Keratinocyte (primary cell): Measurements from ENCODE around the gene VPS13C.

Source experiments
- CTCF ChIP-seq, 3 experiments: IDR thresholded peaks in 1 of 3; conservative IDR thresholded peaks in 1 of 3; optimal IDR thresholded peaks in 1 of 3; 2 replicates in 2 of 3; 3 replicates in 1 of 3; pipeline versions ENCODE3 to v1.5.1; 2011; ENCODE audit warnings: low read length in 3 of 3, mild to moderate bottlenecking in 3 of 3, moderate library complexity in 2 of 3, control low read depth in 1 of 3, inconsistent platforms in 1 of 3; ENCODE audit not compliant: insufficient read depth in 2 of 3; ENCODE audit errors: extremely low read depth in 1 of 3
- EZH2 ChIP-seq: IDR thresholded peaks from one replicate; pipeline ENCODE4 v1.6.1; 2012; ENCODE audit warnings: inconsistent platforms, mild to moderate bottlenecking, low read length, moderate library complexity

DNA sequence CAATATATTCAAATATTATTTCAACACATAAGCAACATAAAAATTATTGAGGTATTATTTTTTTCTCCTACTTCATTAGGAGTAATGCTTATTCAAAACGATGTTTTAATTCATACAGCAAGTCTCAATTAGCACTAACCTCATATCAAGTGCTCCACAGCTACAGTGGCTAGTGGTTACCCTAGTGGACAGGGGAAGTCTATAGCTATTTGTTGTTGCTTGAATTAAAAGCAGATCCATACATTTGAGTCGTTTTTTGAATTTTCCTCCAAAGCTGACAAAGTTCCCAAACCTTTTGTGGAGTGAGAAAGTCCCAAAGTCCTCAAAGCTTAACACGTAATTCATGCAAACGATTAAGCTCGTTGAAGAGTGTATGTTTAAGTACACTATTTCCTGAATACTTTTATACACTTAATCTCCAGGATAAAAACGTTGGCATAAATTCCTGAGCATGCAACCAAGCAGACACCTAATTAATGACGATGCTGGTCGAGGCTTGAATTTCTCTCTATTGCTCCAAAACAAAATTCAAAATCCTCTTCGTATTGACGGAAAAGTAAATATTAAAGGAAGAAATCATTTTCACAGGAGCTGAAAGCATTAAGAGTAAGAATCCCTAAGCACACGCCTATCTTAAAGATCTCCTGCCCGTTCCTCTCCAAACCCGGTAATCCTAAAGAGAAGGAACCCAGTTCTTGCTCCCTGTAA lies 985 bp downstream of the VPS13C start:
- peak in 1 of 3 experiments; percentile 13 for TF ChIP-seq CTCF (optimal IDR thresholded peaks at IDR 0.05 in 1 of 3, IDR thresholded peaks at IDR 0.05 in 1 of 3, conservative IDR thresholded peaks at IDR 0.05 in 1 of 3; ENCODE audit: extremely low read depth in 1 of 3, insufficient read depth in 2 of 3, low read length in 3 of 3)
- TF ChIP-seq EZH2 = no peak
